ENCODE results near the gene HOXA10.

DNA sequence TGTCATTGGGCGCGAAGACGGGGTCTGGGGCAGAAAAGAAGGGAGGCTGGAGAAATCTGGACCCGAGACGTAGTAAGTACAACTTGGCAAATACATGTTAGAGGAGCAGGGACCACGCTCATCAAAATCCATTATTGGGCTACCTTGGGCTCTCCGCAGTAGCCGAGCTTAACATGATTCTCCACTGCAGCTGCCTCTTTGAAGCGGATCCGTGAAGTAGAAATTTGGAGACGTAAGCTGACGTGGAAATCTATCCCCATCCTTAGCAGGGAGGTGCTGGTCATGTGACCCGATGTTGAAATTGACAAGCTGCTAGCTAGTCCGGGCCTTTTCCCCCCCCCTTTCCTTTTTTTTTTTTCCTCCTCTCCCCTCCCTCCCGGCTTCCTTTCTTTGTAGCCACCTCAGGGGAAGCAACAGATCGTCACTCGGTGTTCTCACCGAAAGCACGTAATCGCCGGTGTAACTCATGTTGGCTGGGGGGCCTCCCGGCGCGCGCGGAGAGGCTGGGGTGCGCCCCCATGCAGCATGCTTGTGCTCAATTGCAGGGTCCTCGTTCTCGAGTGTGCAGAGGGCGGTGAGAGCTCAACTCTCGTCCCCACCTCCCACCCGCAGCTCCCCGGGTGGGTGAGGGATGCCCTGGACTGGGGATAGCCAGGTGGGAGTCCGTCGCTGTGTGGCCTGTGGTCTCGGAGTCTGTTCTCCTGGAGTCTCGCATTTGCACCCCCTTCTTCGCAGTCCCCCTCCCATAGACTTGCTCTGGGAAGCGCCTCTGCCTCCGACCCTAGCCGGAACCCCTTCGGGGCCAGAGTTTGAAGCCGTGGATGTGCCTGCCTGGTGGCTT is 11.1 kb upstream of the HOXA10 start, which contains the start of gene HOXA11:
- TF ChIP-seq CTCF (conservative IDR thresholded peaks at IDR 0.05) (no peak), EZH2 (IDR thresholded peaks at IDR 0.05; ENCODE audit: low read depth) (no peak)
